Measurements from ENCODE around the gene ASAP2. TPM values are rescaled to one million over a fixed set of nuclear protein-coding genes. Genes with fewer than 3 reads are reported as not detected.

The ASAP2 gene
- polyA plus RNA-seq, 1 experiment: 30.0 TPM

DNA sequence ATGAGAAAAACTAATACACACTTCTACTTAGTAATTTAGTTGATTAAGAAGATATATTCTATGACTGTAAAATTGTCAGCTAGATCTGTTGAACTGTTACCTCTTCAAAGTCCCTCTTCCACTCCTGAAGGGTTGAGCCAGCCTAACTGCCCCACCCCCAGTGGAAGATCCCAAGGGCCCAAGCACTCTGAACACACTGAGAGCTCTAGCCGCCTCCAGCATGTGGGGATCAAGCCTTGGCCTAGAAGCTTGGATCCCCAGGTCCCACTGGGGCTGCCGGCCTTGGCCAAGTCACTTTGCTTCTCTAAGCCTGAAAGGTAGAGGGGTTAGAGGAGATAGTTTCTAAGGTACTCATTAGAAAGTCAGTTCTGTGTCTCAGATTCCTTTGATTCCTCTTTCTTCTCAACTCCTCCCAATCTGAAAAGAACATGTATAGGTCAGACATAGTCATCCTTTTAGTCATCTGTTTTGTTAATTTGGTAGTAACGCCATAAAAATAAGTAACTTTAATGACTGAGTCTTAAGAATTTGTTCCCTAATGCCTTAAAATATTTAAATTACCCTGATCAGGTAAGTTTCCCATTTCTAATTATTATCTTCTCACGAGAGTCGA, 222.5 kb downstream of the ASAP2 start:
- Histone ChIP-seq H3K9me3 (ENCODE audit: control insufficient read depth, insufficient read depth, low read length) (no peaks in the 10 kb centered on the region), H3K4me3 (ENCODE audit: low read depth, low read length) (no peak overlapping the region), H3K27me3 (ENCODE audit: control insufficient read depth, insufficient read depth, low read length) (no peaks in the 10 kb centered on the region), H3K27ac (ENCODE audit: low read depth, low read length) (peak overlapping the region; percentile 49)
- TF ChIP-seq, protein P1, sequence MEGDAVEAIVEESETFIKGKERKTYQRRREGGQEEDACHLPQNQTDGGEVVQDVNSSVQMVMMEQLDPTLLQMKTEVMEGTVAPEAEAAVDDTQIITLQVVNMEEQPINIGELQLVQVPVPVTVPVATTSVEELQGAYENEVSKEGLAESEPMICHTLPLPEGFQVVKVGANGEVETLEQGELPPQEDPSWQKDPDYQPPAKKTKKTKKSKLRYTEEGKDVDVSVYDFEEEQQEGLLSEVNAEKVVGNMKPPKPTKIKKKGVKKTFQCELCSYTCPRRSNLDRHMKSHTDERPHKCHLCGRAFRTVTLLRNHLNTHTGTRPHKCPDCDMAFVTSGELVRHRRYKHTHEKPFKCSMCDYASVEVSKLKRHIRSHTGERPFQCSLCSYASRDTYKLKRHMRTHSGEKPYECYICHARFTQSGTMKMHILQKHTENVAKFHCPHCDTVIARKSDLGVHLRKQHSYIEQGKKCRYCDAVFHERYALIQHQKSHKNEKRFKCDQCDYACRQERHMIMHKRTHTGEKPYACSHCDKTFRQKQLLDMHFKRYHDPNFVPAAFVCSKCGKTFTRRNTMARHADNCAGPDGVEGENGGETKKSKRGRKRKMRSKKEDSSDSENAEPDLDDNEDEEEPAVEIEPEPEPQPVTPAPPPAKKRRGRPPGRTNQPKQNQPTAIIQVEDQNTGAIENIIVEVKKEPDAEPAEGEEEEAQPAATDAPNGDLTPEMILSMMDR (IDR thresholded peaks at IDR 0.05; ENCODE audit: low read depth, low read length): no peak
- CTCF ChIA-PET: interaction anchor here (0.6 kb wide), 1 partner anchor 457 kb away, joined by 4 read pairs; no protein-coding TSS in a partner anchor
- DNase-seq (ENCODE audit: low read depth, low spot score): no peak
- POLR2A ChIA-PET: interaction anchor here (0.6 kb wide), 1 partner anchor 74 kb away, joined by 6 read pairs; no protein-coding TSS in a partner anchor

DNA sequence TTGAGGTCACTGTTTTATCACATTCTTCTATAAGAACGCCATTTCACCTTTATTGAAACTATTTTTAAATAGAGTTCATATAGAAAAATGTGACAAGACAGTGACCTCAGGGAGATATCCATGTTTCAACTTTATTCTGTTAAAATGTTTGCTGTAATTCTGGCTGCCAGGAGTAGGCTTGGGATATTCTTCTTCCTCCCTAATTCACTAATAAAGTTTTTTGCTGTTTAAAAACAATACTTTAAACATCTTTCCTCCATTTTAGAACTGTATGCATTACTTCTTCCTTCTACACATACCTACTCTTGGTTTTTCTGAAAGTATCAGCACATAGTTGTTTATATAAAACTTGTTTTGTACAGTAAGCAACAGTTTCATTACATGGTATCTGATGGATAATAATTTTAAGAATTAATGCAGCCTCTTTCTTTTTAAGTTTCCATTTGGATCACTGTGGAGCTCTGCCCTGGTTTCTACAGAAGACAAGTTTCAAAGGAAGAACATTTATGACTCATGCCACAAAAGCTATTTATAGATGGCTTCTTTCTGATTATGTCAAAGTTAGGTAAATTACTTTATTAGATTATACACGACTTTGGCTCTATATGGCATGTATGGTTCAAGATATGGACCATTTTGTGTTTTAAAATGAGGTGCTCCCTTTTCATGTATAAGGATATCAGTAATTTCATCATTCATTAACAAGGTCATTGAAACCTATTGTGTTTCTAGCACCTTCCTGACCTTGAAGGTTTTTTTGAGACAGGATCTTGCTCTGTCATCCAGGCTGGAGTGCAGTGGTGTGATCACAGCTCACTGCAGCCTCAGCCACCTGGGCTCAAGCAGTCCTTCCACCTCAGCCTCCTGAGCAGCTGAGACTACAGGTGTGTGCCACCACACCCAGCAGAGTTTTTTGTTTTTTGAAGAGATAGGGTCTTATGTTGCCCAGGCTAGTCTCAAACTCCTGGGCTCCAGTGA, 224.0 kb downstream of the ASAP2 start:
- no peak overlapping the region for H3K4me3 ChIP-seq (ENCODE audit: low read depth, low read length)
- no peaks in the 10 kb centered on the region for H3K27me3 ChIP-seq (ENCODE audit: control insufficient read depth, insufficient read depth, low read length)
- H3K27ac ChIP-seq (ENCODE audit: low read depth, low read length): no peak overlapping the region
- CTCF ChIA-PET: interaction anchor here (0.6 to 0.7 kb wide), 2 partner anchors 215 to 472 kb away, joined by 3 read pairs; no protein-coding TSS in a partner anchor
- POLR2A ChIA-PET: no interaction called here
- TF ChIP-seq, protein P1 (IDR thresholded peaks at IDR 0.05; ENCODE audit: low read depth, low read length): no peak
- no peaks in the 10 kb centered on the region for H3K9me3 ChIP-seq (ENCODE audit: control insufficient read depth, insufficient read depth, low read length)
- DNase-seq (ENCODE audit: low read depth, low spot score): no peak

DNA sequence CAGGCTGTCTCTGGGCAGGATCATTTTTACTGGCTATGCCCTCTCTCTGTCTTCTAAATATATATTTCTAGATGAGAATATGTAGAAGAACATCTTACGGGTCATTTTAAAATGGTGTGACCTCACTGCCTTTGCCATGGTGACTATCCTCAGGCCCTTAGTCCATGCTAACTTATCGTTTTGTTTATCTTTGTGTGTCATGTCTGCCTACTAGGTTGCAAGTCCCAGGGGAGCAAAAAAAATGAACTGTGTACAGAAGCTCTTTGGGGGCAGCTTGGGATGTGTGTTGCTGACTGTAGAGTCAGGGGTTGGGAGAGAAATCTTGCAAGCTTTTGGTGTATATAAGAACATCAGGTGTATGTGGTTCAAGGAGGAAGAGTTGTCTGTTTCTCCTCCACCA, 227.9 kb downstream of the ASAP2 start:
- no peaks in the 10 kb centered on the region for H3K27me3 ChIP-seq (ENCODE audit: control insufficient read depth, insufficient read depth, low read length)
- DNase-seq (ENCODE audit: low read depth, low spot score): no peak
- no peak overlapping the region for H3K4me3 ChIP-seq (ENCODE audit: low read depth, low read length)
- ChIA-PET POLR2A (no interaction called here), CTCF (interaction anchor here (0.8 kb wide), 1 partner anchor 12 kb away, joined by 3 read pairs; no protein-coding TSS in a partner anchor)
- TF ChIP-seq, protein P1 (IDR thresholded peaks at IDR 0.05; ENCODE audit: low read depth, low read length): no peak
- H3K27ac ChIP-seq (ENCODE audit: low read depth, low read length): no peak overlapping the region
- no peaks in the 10 kb centered on the region for H3K9me3 ChIP-seq (ENCODE audit: control insufficient read depth, insufficient read depth, low read length)

DNA sequence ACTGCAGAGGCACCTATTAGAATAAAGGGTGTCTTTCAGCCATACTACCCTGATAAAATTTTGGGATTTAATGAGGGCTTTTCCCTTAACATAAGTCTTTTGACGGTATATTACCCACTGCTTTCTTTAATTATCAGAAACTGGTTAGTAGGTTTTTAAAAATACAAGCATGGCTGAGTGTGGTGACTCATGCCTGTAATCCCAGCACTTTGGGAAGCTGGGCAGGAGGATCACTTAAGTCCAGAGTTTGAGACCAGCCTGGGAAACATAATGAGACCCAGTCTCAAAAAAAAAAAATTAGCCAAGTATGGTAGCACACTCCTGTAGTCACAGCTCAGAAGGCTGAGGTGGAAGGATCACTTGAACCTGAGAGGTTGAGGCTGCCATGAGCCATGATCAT, 232.9 kb downstream of the ASAP2 start:
- TF ChIP-seq, protein P1 (IDR thresholded peaks at IDR 0.05; ENCODE audit: low read depth, low read length): no peak
- Histone ChIP-seq H3K9me3 (ENCODE audit: control insufficient read depth, insufficient read depth, low read length) (no peaks in the 10 kb centered on the region), H3K4me3 (ENCODE audit: low read depth, low read length) (no peak overlapping the region), H3K27me3 (ENCODE audit: control insufficient read depth, insufficient read depth, low read length) (no peaks in the 10 kb centered on the region), H3K27ac (ENCODE audit: low read depth, low read length) (peak overlapping the region; percentile 90)
- CTCF ChIA-PET: interaction anchor here (1.0 kb wide), 1 partner anchor 298 kb away, joined by 5 read pairs; no protein-coding TSS in a partner anchor
- DNase-seq (ENCODE audit: low read depth, low spot score): no peak
- POLR2A ChIA-PET: no interaction called here
